Umbilical cord (tissue), 2 donors: Measurements from ENCODE around the gene USP28. TPM values are rescaled to one million over a fixed set of nuclear protein-coding genes. Genes with fewer than 3 reads are reported as not detected.
A peak's percentile ranks its signal among the peaks of the same experiment; 100 is the strongest.
"Not testable (repeated sequence)": the region's sequence is repeated elsewhere in the genome, so short reads cannot be mapped to it uniquely, and the experiment has no call there.

Source experiments
- DNase-seq: peaks from one replicate; pipeline ENCODE4 v3.0.0-alpha.2; 2015; ENCODE audit warnings: low spot score
- total RNA-seq: library from RNA; depleted of rRNA; stranded (reverse); fragments of >200 nt; gene quantifications from one replicate; pipeline ENCODE4 v1.2.3, GENCODE V29; 2014; ENCODE audit warnings: low replicate concordance; ENCODE audit not compliant: insufficient read depth

The USP28 gene
- total RNA-seq, 1 donor from 2014 or later: 51.0 TPM

- DNase-seq: not testable (repeated sequence)
These were observed 4.1 kb upstream of the USP28 start for GRCh38 chr11:113879446-113879845.

- DNase-seq: no peak
These were observed 2.3 kb upstream of the USP28 start for GRCh38 chr11:113877670-113878055.

- DNase-seq: no peak
These were observed 1.7 kb upstream of the USP28 start for GRCh38 chr11:113876798-113877669.

GRCh38 chr11:113876074-113876797 lies 864 bp upstream of the USP28 start:
- DNase-seq: no peak

GRCh38 chr11:113874581-113875233 lies 665 bp downstream of the USP28 start:
- DNase-seq: peak; percentile 58

- DNase-seq: no peak
These were observed 1.3 kb downstream of the USP28 start for GRCh38 chr11:113874096-113874495.

- DNase-seq: peak; percentile 42
These were observed 2.1 kb downstream of the USP28 start for GRCh38 chr11:113873236-113873626.

GRCh38 chr11:113871336-113871735 lies 4.0 kb downstream of the USP28 start:
- DNase-seq: peak; percentile 83

- no peak for DNase-seq
These were observed 7.4 kb downstream of the USP28 start for GRCh38 chr11:113867843-113868503.

GRCh38 chr11:113865873-113866272 lies 9.5 kb downstream of the USP28 start:
- no peak for DNase-seq

- DNase-seq: no peak
These were observed 11.0 kb downstream of the USP28 start for GRCh38 chr11:113864410-113864809.

GRCh38 chr11:113862435-113862834 lies 12.9 kb downstream of the USP28 start:
- DNase-seq: no peak

GRCh38 chr11:113859665-113860064 lies 15.7 kb downstream of the USP28 start:
- peak; percentile 30 for DNase-seq

GRCh38 chr11:113856966-113857759 lies 18.2 kb downstream of the USP28 start:
- DNase-seq: no peak

- no peak for DNase-seq
These were observed 19.6 kb downstream of the USP28 start for GRCh38 chr11:113855803-113856202.

- no peak for DNase-seq
These were observed 25.2 kb downstream of the USP28 start for GRCh38 chr11:113850188-113850587.

GRCh38 chr11:113849713-113850112 lies 25.7 kb downstream of the USP28 start:
- DNase-seq: no peak

GRCh38 chr11:113847580-113847979 lies 27.8 kb downstream of the USP28 start:
- no peak for DNase-seq

GRCh38 chr11:113847111-113847510 lies 28.3 kb downstream of the USP28 start:
- no peak for DNase-seq

- DNase-seq: no peak
These were observed 33.7 kb downstream of the USP28 start for GRCh38 chr11:113841691-113842090.
